ENCODE data around the gene SPAG17. TPM values are rescaled to one million over a fixed set of nuclear protein-coding genes. Genes with fewer than 3 reads are reported as not detected.

SPAG17 gene
- polyA plus RNA-seq, 1 donor from 2014 or later, result 0.25 TPM

DNA sequence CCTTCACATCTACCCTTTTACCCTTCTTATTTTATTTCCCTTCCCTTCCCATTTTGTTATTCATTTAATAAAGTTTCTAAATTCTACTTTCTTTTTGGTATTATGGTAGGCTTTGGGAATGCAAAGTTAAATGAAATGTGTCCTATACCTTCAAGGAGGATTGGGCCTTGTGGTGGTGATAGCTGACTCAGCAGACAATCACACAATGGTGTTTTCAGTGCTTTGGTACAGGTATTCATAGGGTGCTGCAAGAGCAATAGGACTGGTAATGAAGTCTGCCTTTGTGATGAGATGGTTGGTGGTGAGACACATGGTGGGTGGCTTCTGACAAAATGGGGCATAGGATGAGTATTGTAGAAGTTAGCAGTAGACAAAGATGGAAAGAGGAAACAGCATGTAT is 21.9 kb upstream of the SPAG17 start:
- H3K79me2 ChIP-seq (replicated peaks; ENCODE audit: insufficient read depth, low read length), result no peaks in the 10 kb centered on the region
- no peaks in the 10 kb centered on the region for H4K20me1 ChIP-seq (ENCODE audit: insufficient read depth)
- H3F3A ChIP-seq (ENCODE audit: insufficient read depth, low read length, poor library complexity, severe bottlenecking), result no peaks in the 10 kb centered on the region
- no peak overlapping the region for H3K27ac ChIP-seq (ENCODE audit: low read length)
- H3K4me3 ChIP-seq (ENCODE audit: low read length), result no peak overlapping the region
- H3K9me2 ChIP-seq (ENCODE audit: insufficient read depth, low read length), result no peaks in the 10 kb centered on the region
- H3K9ac ChIP-seq (ENCODE audit: low read length), result no peak overlapping the region
- no peaks in the 10 kb centered on the region for H3K9me3 ChIP-seq (ENCODE audit: low read length)
- TF ChIP-seq SMC3 (conservative IDR thresholded peaks at IDR 0.05; ENCODE audit: poor library complexity) (no peak), TAF1 (IDR thresholded peaks at IDR 0.05; ENCODE audit: low read depth) (no peak), POLR2AphosphoS5 (IDR thresholded peaks at IDR 0.05) (no peak)
- TF ChIP-seq, protein P1, sequence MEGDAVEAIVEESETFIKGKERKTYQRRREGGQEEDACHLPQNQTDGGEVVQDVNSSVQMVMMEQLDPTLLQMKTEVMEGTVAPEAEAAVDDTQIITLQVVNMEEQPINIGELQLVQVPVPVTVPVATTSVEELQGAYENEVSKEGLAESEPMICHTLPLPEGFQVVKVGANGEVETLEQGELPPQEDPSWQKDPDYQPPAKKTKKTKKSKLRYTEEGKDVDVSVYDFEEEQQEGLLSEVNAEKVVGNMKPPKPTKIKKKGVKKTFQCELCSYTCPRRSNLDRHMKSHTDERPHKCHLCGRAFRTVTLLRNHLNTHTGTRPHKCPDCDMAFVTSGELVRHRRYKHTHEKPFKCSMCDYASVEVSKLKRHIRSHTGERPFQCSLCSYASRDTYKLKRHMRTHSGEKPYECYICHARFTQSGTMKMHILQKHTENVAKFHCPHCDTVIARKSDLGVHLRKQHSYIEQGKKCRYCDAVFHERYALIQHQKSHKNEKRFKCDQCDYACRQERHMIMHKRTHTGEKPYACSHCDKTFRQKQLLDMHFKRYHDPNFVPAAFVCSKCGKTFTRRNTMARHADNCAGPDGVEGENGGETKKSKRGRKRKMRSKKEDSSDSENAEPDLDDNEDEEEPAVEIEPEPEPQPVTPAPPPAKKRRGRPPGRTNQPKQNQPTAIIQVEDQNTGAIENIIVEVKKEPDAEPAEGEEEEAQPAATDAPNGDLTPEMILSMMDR (IDR thresholded peaks at IDR 0.05; ENCODE audit: poor library complexity, severe bottlenecking), result no peak
- TF ChIP-seq, protein P2, sequence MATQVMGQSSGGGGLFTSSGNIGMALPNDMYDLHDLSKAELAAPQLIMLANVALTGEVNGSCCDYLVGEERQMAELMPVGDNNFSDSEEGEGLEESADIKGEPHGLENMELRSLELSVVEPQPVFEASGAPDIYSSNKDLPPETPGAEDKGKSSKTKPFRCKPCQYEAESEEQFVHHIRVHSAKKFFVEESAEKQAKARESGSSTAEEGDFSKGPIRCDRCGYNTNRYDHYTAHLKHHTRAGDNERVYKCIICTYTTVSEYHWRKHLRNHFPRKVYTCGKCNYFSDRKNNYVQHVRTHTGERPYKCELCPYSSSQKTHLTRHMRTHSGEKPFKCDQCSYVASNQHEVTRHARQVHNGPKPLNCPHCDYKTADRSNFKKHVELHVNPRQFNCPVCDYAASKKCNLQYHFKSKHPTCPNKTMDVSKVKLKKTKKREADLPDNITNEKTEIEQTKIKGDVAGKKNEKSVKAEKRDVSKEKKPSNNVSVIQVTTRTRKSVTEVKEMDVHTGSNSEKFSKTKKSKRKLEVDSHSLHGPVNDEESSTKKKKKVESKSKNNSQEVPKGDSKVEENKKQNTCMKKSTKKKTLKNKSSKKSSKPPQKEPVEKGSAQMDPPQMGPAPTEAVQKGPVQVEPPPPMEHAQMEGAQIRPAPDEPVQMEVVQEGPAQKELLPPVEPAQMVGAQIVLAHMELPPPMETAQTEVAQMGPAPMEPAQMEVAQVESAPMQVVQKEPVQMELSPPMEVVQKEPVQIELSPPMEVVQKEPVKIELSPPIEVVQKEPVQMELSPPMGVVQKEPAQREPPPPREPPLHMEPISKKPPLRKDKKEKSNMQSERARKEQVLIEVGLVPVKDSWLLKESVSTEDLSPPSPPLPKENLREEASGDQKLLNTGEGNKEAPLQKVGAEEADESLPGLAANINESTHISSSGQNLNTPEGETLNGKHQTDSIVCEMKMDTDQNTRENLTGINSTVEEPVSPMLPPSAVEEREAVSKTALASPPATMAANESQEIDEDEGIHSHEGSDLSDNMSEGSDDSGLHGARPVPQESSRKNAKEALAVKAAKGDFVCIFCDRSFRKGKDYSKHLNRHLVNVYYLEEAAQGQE (IDR thresholded peaks at IDR 0.05; ENCODE audit: borderline replicate concordance), result no peak
- H3K27me3 ChIP-seq (ENCODE audit: insufficient read depth, low read depth, low read length), result no peaks in the 10 kb centered on the region
- no peak overlapping the region for H3K4me2 ChIP-seq (ENCODE audit: low read length)
- H3K36me3 ChIP-seq (ENCODE audit: insufficient read depth, low read length), result no peaks in the 10 kb centered on the region
- no peak overlapping the region for H2AFZ ChIP-seq (ENCODE audit: low read depth, low read length)

DNA sequence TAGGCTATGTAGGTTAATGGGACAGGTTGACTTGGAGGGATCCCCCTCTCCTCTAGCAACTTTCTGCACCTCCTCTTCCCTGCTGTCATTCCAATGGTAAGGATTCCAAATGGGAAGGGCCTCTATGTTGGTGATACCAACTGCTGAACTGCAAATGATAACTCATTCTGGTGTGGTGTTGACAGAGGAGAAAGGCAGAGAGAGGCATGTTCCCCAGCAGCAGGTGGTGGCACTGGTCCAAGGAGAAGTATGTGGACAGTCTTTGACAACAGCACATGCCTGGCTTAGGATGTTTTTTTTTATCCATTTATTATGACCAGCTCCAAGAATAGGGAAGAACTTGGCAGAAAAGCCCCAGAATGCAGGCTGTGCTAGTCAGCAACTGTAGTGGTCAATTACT is 19.6 kb upstream of the SPAG17 start:
- Histone ChIP-seq H3K9ac (ENCODE audit: low read length) (no peak overlapping the region), H3K9me3 (ENCODE audit: low read length) (no peaks in the 10 kb centered on the region), H3F3A (ENCODE audit: insufficient read depth, low read length, poor library complexity, severe bottlenecking) (no peaks in the 10 kb centered on the region), H3K4me3 (ENCODE audit: low read length) (no peak overlapping the region), H3K36me3 (ENCODE audit: insufficient read depth, low read length) (no peaks in the 10 kb centered on the region), H3K27me3 (ENCODE audit: insufficient read depth, low read depth, low read length) (no peaks in the 10 kb centered on the region), H4K20me1 (ENCODE audit: insufficient read depth) (no peaks in the 10 kb centered on the region), H2AFZ (ENCODE audit: low read depth, low read length) (no peak overlapping the region), H3K4me2 (ENCODE audit: low read length) (no peak overlapping the region), H3K79me2 (replicated peaks; ENCODE audit: insufficient read depth, low read length) (no peaks in the 10 kb centered on the region), H3K9me2 (ENCODE audit: insufficient read depth, low read length) (no peaks in the 10 kb centered on the region), H3K27ac (ENCODE audit: low read length) (no peak overlapping the region)
- TF ChIP-seq, protein P1 (IDR thresholded peaks at IDR 0.05; ENCODE audit: poor library complexity, severe bottlenecking), result no peak
- TF ChIP-seq TAF1 (IDR thresholded peaks at IDR 0.05; ENCODE audit: low read depth) (no peak), EP300 (conservative IDR thresholded peaks at IDR 0.05; ENCODE audit: poor library complexity, severe bottlenecking) (no peak), RAD21 (conservative IDR thresholded peaks at IDR 0.05) (no peak), SMC3 (conservative IDR thresholded peaks at IDR 0.05; ENCODE audit: poor library complexity) (no peak), EZH2 (IDR thresholded peaks at IDR 0.05; ENCODE audit: borderline replicate concordance, insufficient read depth, low read length, poor library complexity, severe bottlenecking) (no peak), POLR2AphosphoS5 (IDR thresholded peaks at IDR 0.05) (no peak), MXI1 (conservative IDR thresholded peaks at IDR 0.05; ENCODE audit: poor library complexity, severe bottlenecking) (no peak)
- TF ChIP-seq, protein P2 (IDR thresholded peaks at IDR 0.05; ENCODE audit: borderline replicate concordance), result no peak

Measured in neural cell (in vitro differentiated cells).